HG03520 (cell line): Measurements from ENCODE around the gene AHCYL2.
A peak's percentile ranks its signal among the peaks of the same experiment; 100 is the strongest.
"Not testable (repeated sequence)": the region's sequence is repeated elsewhere in the genome, so short reads cannot be mapped to it uniquely, and the experiment has no call there.

Experiments
- ATAC-seq: cut with Tn5 transposase; IDR thresholded peaks from one replicate; pipeline ENCODE4 v1.9.1; 2021; ENCODE audit warnings: mild to moderate bottlenecking, moderate library complexity; ENCODE audit not compliant: unreplicated experiment

The AHCYL2 gene

GRCh38 chr7:129343099-129343700 lies 118.4 kb downstream of the AHCYL2 start:
- ATAC-seq: no peak

- ATAC-seq: no peak
Measured at GRCh38 chr7:129347330-129347729, 122.5 kb downstream of the AHCYL2 start.

GRCh38 chr7:129348023-129348740 lies 123.4 kb downstream of the AHCYL2 start:
- no peak for ATAC-seq

GRCh38 chr7:129351320-129351719 lies 126.5 kb downstream of the AHCYL2 start:
- ATAC-seq: no peak

GRCh38 chr7:129353104-129353503 lies 128.3 kb downstream of the AHCYL2 start:
- not testable (repeated sequence) for ATAC-seq

- ATAC-seq: no peak
Measured at GRCh38 chr7:129354428-129355157, 129.8 kb downstream of the AHCYL2 start.

GRCh38 chr7:129356176-129356575 lies 131.3 kb downstream of the AHCYL2 start:
- ATAC-seq: no peak

GRCh38 chr7:129359176-129359575 lies 134.3 kb downstream of the AHCYL2 start:
- ATAC-seq: no peak

- no peak for ATAC-seq
Measured at GRCh38 chr7:129359638-129360037, 134.8 kb downstream of the AHCYL2 start.

GRCh38 chr7:129361771-129362170 lies 136.9 kb downstream of the AHCYL2 start:
- ATAC-seq: no peak

- ATAC-seq: no peak
Measured at GRCh38 chr7:129362496-129362895, 137.7 kb downstream of the AHCYL2 start.

- ATAC-seq: no peak
Measured at GRCh38 chr7:129367349-129367699, 142.5 kb downstream of the AHCYL2 start.

- peak; percentile 71 for ATAC-seq
Measured at GRCh38 chr7:129367700-129368388, 143.0 kb downstream of the AHCYL2 start.

- ATAC-seq: no peak
Measured at GRCh38 chr7:129368389-129368986, 143.7 kb downstream of the AHCYL2 start.

- ATAC-seq: not testable (repeated sequence)
Measured at GRCh38 chr7:129369447-129369846, 144.6 kb downstream of the AHCYL2 start.

- ATAC-seq: no peak
Measured at GRCh38 chr7:129370812-129371211, 146.0 kb downstream of the AHCYL2 start.

GRCh38 chr7:129371487-129371886 lies 146.7 kb downstream of the AHCYL2 start:
- ATAC-seq: no peak

- no peak for ATAC-seq
Measured at GRCh38 chr7:129373651-129374428, 149.0 kb downstream of the AHCYL2 start.

- ATAC-seq: no peak
Measured at GRCh38 chr7:129375141-129375938, 150.5 kb downstream of the AHCYL2 start.
